Gastroesophageal sphincter (tissue), 4 donors: ENCODE measurements around the gene ST6GALNAC1. TPM values are rescaled to one million over a fixed set of nuclear protein-coding genes. Genes with fewer than 3 reads are reported as not detected.

ENCODE experiments used
- ATAC-seq: fragments of 150-250 bp; one replicate; pipeline ENCODE4 v1.9.1; 2016; ENCODE audit warnings: mild to moderate bottlenecking, moderate library complexity
- H3K27ac ChIP-seq, 4 donors: fragments of 200-600 bp; sonication (generic) in 3 of 4; 1 replicate in 3 of 4; 2 replicates in 1 of 4; pipeline ENCODE4 v1.5.1; 2016 to 2019
- H3K27me3 ChIP-seq: fragments of 200-600 bp; sonication (generic); one replicate; pipeline ENCODE4 v1.5.1; 2019
- H3K36me3 ChIP-seq, 2 donors: fragments of 200-600 bp; sonication (generic); one replicate each; pipeline ENCODE4 v1.5.1; 2019; ENCODE audit warnings: control low read depth in 1 of 2
- H3K4me1 ChIP-seq, 3 donors: fragments of 200-600 bp; sonication (generic); 1 replicate in 2 of 3; 2 replicates in 1 of 3; pipeline ENCODE4 v1.5.1; 2016 to 2019; ENCODE audit warnings: control low read depth in 2 of 3
- H3K4me3 ChIP-seq, 2 donors: fragments of 200-600 bp; sonication (generic); one replicate each; pipeline ENCODE4 v1.5.1; 2019; ENCODE audit warnings: mild to moderate bottlenecking in 1 of 2, moderate library complexity in 1 of 2
- H3K9me3 ChIP-seq, 3 donors: fragments of 200-600 bp; sonication (generic); one replicate each; pipeline ENCODE4 v1.5.1; 2017 to 2019; ENCODE audit warnings: control low read depth in 2 of 3
- EP300 ChIP-seq: sonication (generic); formaldehyde crosslinking; IDR thresholded peaks from one replicate; pipeline ENCODE4 v1.6.1; 2017; ENCODE audit warnings: antibody characterized with exemption, mild to moderate bottlenecking
- POLR2A ChIP-seq, 2 donors: fragments of 450-650 bp; IDR thresholded peaks; one replicate each; pipeline ENCODE4 v1.6.1; 2017; ENCODE audit warnings: antibody characterized with exemption in 2 of 2, mild to moderate bottlenecking in 2 of 2, moderate library complexity in 1 of 2
- POLR2AphosphoS5 ChIP-seq: sonication (generic); formaldehyde crosslinking; IDR thresholded peaks from one replicate; pipeline ENCODE4 v1.6.1; 2017; ENCODE audit warnings: antibody characterized with exemption
- WGBS, 2 donors: methylation state at CpG; one replicate each; pipeline ENCODE4 v1.1.5; 2018; ENCODE audit warnings: low coverage in 1 of 2; 5-methylcytosine and 5-hydroxymethylcytosine counted together
- total RNA-seq, 4 donors: library from RNA; depleted of rRNA; stranded (reverse); fragments of >200 nt; gene quantifications; one replicate each; pipeline ENCODE4 v1.1.0, GENCODE V29; 2016
- TF ChIP-seq, protein P1 (sequence below), 4 experiments: fragments of 200-600 bp in 2 of 4; fragments of 450-650 bp in 2 of 4; sonication (generic) in 1 of 4; IDR thresholded peaks; one replicate each; pipeline ENCODE4 v1.5.1; 2017 to 2019; ENCODE audit warnings: antibody characterized with exemption in 4 of 4, mild to moderate bottlenecking in 2 of 4, moderate library complexity in 2 of 4

The ST6GALNAC1 gene
- total RNA-seq, 4 donors from 2014 or later: 0.47 to 9.6 (median 3.7) TPM

GRCh38 chr17:76685366-76685765, 41.8 kb upstream of the ST6GALNAC1 start:
- no peak overlapping the region for H3K4me3 ChIP-seq
- H3K27me3 ChIP-seq: no peaks in the 10 kb centered on the region
- H3K27ac ChIP-seq: peak overlapping the region in 3 of 4 donors; percentile 91 to 98 (median 93)
- H3K36me3 ChIP-seq: peaks cover 0 to 47% of the 10 kb centered on the region in 2 donors
- peaks cover 14 to 98% (median 66%) of the 10 kb centered on the region in 3 donors for H3K4me1 ChIP-seq
- ATAC-seq: no peak
- WGBS, 2 donors: 81% methylated on average over 6 of the region's 12 CpGs; no CpG with 5 or more reads in 1 of the 2 donors
- no peaks in the 10 kb centered on the region for H3K9me3 ChIP-seq
- TF ChIP-seq POLR2AphosphoS5: no peak

- H3K27me3 ChIP-seq: no peaks in the 10 kb centered on the region
- peaks cover 0 to 50% of the 10 kb centered on the region in 2 donors for H3K36me3 ChIP-seq
- peaks cover 14 to 91% (median 64%) of the 10 kb centered on the region in 3 donors for H3K4me1 ChIP-seq
- WGBS, 2 donors: 100% methylated on average over 1 of the region's 7 CpGs; no CpG with 5 or more reads in 1 of the 2 donors
- no peak for ATAC-seq
- H3K4me3 ChIP-seq: no peak overlapping the region
- peak overlapping the region in 3 of 4 donors; percentile 68 to 93 (median 91) for H3K27ac ChIP-seq
- no peaks in the 10 kb centered on the region for H3K9me3 ChIP-seq
- TF ChIP-seq EP300 (no peak), POLR2AphosphoS5 (no peak), POLR2A (IDR thresholded peaks at IDR 0.05) (no peak)
- TF ChIP-seq, protein P1, sequence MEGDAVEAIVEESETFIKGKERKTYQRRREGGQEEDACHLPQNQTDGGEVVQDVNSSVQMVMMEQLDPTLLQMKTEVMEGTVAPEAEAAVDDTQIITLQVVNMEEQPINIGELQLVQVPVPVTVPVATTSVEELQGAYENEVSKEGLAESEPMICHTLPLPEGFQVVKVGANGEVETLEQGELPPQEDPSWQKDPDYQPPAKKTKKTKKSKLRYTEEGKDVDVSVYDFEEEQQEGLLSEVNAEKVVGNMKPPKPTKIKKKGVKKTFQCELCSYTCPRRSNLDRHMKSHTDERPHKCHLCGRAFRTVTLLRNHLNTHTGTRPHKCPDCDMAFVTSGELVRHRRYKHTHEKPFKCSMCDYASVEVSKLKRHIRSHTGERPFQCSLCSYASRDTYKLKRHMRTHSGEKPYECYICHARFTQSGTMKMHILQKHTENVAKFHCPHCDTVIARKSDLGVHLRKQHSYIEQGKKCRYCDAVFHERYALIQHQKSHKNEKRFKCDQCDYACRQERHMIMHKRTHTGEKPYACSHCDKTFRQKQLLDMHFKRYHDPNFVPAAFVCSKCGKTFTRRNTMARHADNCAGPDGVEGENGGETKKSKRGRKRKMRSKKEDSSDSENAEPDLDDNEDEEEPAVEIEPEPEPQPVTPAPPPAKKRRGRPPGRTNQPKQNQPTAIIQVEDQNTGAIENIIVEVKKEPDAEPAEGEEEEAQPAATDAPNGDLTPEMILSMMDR (IDR thresholded peaks at IDR 0.05): no peak
Measured at GRCh38 chr17:76684756-76685155, 41.2 kb upstream of the ST6GALNAC1 start.

- TF ChIP-seq, protein P1 (IDR thresholded peaks at IDR 0.05): no peak
- TF ChIP-seq EP300 (no peak), POLR2A (IDR thresholded peaks at IDR 0.05) (no peak), POLR2AphosphoS5 (no peak)
- peaks cover 14 to 85% (median 62%) of the 10 kb centered on the region in 3 donors for H3K4me1 ChIP-seq
- no peak for ATAC-seq
- no CpG with 5 or more reads among the region's 25 CpGs for WGBS, 2 donors
- no peaks in the 10 kb centered on the region for H3K9me3 ChIP-seq
- H3K27me3 ChIP-seq: no peaks in the 10 kb centered on the region
- H3K4me3 ChIP-seq: no peak overlapping the region
- H3K27ac ChIP-seq: peak overlapping the region in 3 of 4 donors; percentile 82 to 93 (median 91)
- H3K36me3 ChIP-seq: peaks cover 0 to 52% of the 10 kb centered on the region in 2 donors
Measured at GRCh38 chr17:76683921-76684745, 40.6 kb upstream of the ST6GALNAC1 start.

GRCh38 chr17:76683011-76683755, 39.6 kb upstream of the ST6GALNAC1 start:
- Histone ChIP-seq H3K27ac (peak overlapping the region; percentile 5 to 93 (median 86)), H3K9me3 (no peaks in the 10 kb centered on the region), H3K36me3 (peaks cover 0 to 62% of the 10 kb centered on the region in 2 donors), H3K27me3 (no peaks in the 10 kb centered on the region), H3K4me1 (peaks cover 14 to 76% (median 52%) of the 10 kb centered on the region in 3 donors), H3K4me3 (no peak overlapping the region)
- WGBS, 2 donors: 47% methylated on average over 3 of the region's 18 CpGs; no CpG with 5 or more reads in 1 of the 2 donors
- ATAC-seq: no peak
- TF ChIP-seq EP300: no peak
- TF ChIP-seq POLR2AphosphoS5: no peak
- TF ChIP-seq, protein P1 (IDR thresholded peaks at IDR 0.05): peak in 1 of 4 experiments; percentile 20
- TF ChIP-seq POLR2A (IDR thresholded peaks at IDR 0.05): no peak

DNA sequence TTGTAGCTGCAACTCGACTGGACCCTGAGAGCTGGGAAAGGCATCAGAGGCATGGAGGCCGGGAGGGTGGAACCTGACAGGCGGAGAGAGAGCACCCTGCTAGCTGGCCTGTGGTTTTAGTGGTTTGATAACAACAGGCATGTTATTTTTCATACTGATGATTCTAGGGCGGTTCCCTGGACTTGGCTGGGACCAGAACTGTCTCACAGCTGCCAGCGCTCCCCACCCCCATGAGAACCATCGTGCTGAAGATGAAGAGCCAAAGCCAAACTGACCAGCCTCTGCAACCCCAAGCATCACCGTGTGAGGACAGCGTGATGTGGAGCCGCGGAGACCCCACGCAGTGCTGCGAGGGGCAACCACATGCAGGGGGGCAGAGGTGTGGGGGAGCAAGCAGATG, 38.7 kb upstream of the ST6GALNAC1 start:
- TF ChIP-seq EP300 (no peak), POLR2AphosphoS5 (no peak), POLR2A (IDR thresholded peaks at IDR 0.05) (no peak)
- TF ChIP-seq, protein P1 (IDR thresholded peaks at IDR 0.05): no peak
- Histone ChIP-seq H3K9me3 (no peaks in the 10 kb centered on the region), H3K36me3 (peaks cover 0 to 71% of the 10 kb centered on the region in 2 donors), H3K27ac (peak overlapping the region; percentile 5 to 93 (median 86)), H3K4me1 (peaks cover 9 to 67% (median 43%) of the 10 kb centered on the region in 3 donors), H3K27me3 (no peaks in the 10 kb centered on the region), H3K4me3 (no peak overlapping the region)
- 17% methylated on average over 3 of the region's 12 CpGs; no CpG with 5 or more reads in 1 of the 2 donors for WGBS, 2 donors
- peak; percentile 17 for ATAC-seq
